ENCODE results near the gene BMAL1.

GRCh38 chr11:13427440-13427839 is 149.8 kb downstream of the BMAL1 start:
- TF ChIP-seq CTCF (IDR thresholded peaks at IDR 0.05; ENCODE audit: insufficient read depth, low read length, poor library complexity, severe bottlenecking), result no peak
- no peak for TF ChIP-seq EZH2phosphoT487 (conservative IDR thresholded peaks at IDR 0.05; ENCODE audit: low read length)

Measured in SU-DHL-6 (cell line).